Measurements from ENCODE around the gene RCC1. TPM values are rescaled to one million over a fixed set of nuclear protein-coding genes. Genes with fewer than 3 reads are reported as not detected.
A peak's percentile ranks its signal among the peaks of the same experiment; 100 is the strongest.
"Not testable (repeated sequence)": the region's sequence is repeated elsewhere in the genome, so short reads cannot be mapped to it uniquely, and the experiment has no call there.

RCC1 gene
- total and polyA plus RNA-seq, 12 donors = 12.6 to 24.4 (median 17.2) TPM

- H3K27ac ChIP-seq = no peak overlapping the region
- H3K27me3 ChIP-seq = no peaks in the 10 kb centered on the region
- H3K36me3 ChIP-seq (replicated peaks in 1 of 2) = peaks cover 0 to 5% of the 10 kb centered on the region in 2 donors
- 74 to 85% (median 78%) methylated on average over 5 to 8 of the region's 8 CpGs for WGBS, 4 donors
- no peaks in the 10 kb centered on the region for H3K9me3 ChIP-seq (replicated peaks in 1 of 3)
- no peaks in the 10 kb centered on the region for H3K4me1 ChIP-seq (replicated peaks in 1 of 2)
- H3K4me3 ChIP-seq = no peak overlapping the region
- TF ChIP-seq CTCF (IDR thresholded peaks at IDR 0.05) (no peak), POLR2A (IDR thresholded peaks at IDR 0.05) (no peak)
- intact Hi-C loops (cut with DNase I) = no loop called here
- peak in 1 of 7 donors; percentile 60 for DNase-seq
Observed at GRCh38 chr1:28537457-28538199, 31.8 kb downstream of the RCC1 start.

- 86 to 96% (median 92%) methylated on average over 6 of the region's 6 CpGs for WGBS, 4 donors
- Histone ChIP-seq H3K27me3 (no peaks in the 10 kb centered on the region), H3K27ac (no peak overlapping the region), H3K9me3 (replicated peaks in 1 of 3) (no peaks in the 10 kb centered on the region), H3K36me3 (replicated peaks in 1 of 2) (peaks cover 0 to 5% of the 10 kb centered on the region in 2 donors), H3K4me3 (no peak overlapping the region), H3K4me1 (replicated peaks in 1 of 2) (no peaks in the 10 kb centered on the region)
- DNase-seq = no peak
- TF ChIP-seq CTCF (IDR thresholded peaks at IDR 0.05) (no peak), POLR2A (IDR thresholded peaks at IDR 0.05) (no peak)
- intact Hi-C loops (cut with DNase I) = no loop called here
Observed at GRCh38 chr1:28538286-28538685, 32.4 kb downstream of the RCC1 start.

- H3K27ac ChIP-seq = no peak overlapping the region
- no peaks in the 10 kb centered on the region for H3K36me3 ChIP-seq (replicated peaks in 1 of 2)
- intact Hi-C loops (cut with DNase I) = no loop called here
- H3K27me3 ChIP-seq = no peaks in the 10 kb centered on the region
- H3K4me3 ChIP-seq = no peak overlapping the region
- no peaks in the 10 kb centered on the region for H3K4me1 ChIP-seq (replicated peaks in 1 of 2)
- no peak for TF ChIP-seq POLR2A (IDR thresholded peaks at IDR 0.05)
- no peak for TF ChIP-seq CTCF (IDR thresholded peaks at IDR 0.05)
- no peaks in the 10 kb centered on the region for H3K9me3 ChIP-seq (replicated peaks in 1 of 3)
- WGBS, 4 donors = 89 to 95% (median 91%) methylated on average over 7 of the region's 7 CpGs
- DNase-seq = no peak
Observed at GRCh38 chr1:28540651-28541050, 34.8 kb downstream of the RCC1 start.

- intact Hi-C loops (cut with DNase I); H3K4me3 ChIP-seq; H3K27me3 ChIP-seq; H3K9me3 ChIP-seq (replicated peaks in 1 of 3); H3K27ac ChIP-seq; H3K4me1 ChIP-seq (replicated peaks in 1 of 2); H3K36me3 ChIP-seq (replicated peaks in 1 of 2); DNase-seq: not testable (repeated sequence)
- 87 to 94% (median 91%) methylated on average over 8 of the region's 8 CpGs for WGBS, 4 donors
Observed at GRCh38 chr1:28541414-28542015, 35.7 kb downstream of the RCC1 start.

GRCh38 chr1:28545246-28545628 lies 39.4 kb downstream of the RCC1 start:
- peak overlapping the region in 1 of 5 donors; percentile 69 for H3K27ac ChIP-seq
- TF ChIP-seq POLR2A (IDR thresholded peaks at IDR 0.05) = no peak
- TF ChIP-seq CTCF (IDR thresholded peaks at IDR 0.05) = no peak
- intact Hi-C loops (cut with DNase I) = no loop called here
- whole genome bisulfite sequencing, 4 donors = 93 to 98% (median 95%) methylated on average over 4 of the region's 4 CpGs
- no peaks in the 10 kb centered on the region for H3K9me3 ChIP-seq (replicated peaks in 1 of 3)
- no peaks in the 10 kb centered on the region for H3K27me3 ChIP-seq
- H3K4me1 ChIP-seq (replicated peaks in 1 of 2) = no peaks in the 10 kb centered on the region
- H3K36me3 ChIP-seq (replicated peaks in 1 of 2) = no peaks in the 10 kb centered on the region
- H3K4me3 ChIP-seq = no peak overlapping the region
- no peak for DNase-seq

Measured in adrenal gland (tissue), 12 donors.